ENCODE measurements around the gene SEMA3E.

GRCh38 chr7:83414947-83415346 is 234.0 kb downstream of the SEMA3E start:
- TF ChIP-seq CTCF (IDR thresholded peaks at IDR 0.05) (no peak), POLR2A (IDR thresholded peaks at IDR 0.05) (no peak)
